CD4-positive, alpha-beta T cell (primary cell): ENCODE data around the gene IRAG1. TPM values are rescaled to one million over a fixed set of nuclear protein-coding genes. Genes with fewer than 3 reads are reported as not detected.

Experiments used
- ATAC-seq: fragments of 200-7000 bp; cut with Tn5 transposase; one replicate; pipeline ENCODE4 v1.10.0; 2022; ENCODE audit warnings: mild to moderate bottlenecking; ENCODE audit not compliant: poor library complexity
- CTCF ChIA-PET: fragments of 350-600 bp; sonication (Branson Sonifier 250); formaldehyde crosslinking; loops from one replicate; lab custom pipeline; 2021; ENCODE audit warnings: antibody characterized with exemption, inconsistent platforms; lab: Charles Lee
- POLR2A ChIA-PET: fragments of 350-600 bp; sonication (Branson Sonifier 250); formaldehyde crosslinking; loops from one replicate; lab custom pipeline; 2021; ENCODE audit warnings: antibody characterized with exemption, inconsistent platforms; lab: Charles Lee
- DNase-seq, 14 experiments: peaks; one replicate each; pipeline ENCODE4 v3.0.0-alpha.2; 2013 to 2020; ENCODE audit warnings: mixed read lengths in 2 of 14
- H3K27ac ChIP-seq, 2 donors: one replicate each; pipeline versions ENCODE4 v1.5.1 to v1.7.0; 2013; ENCODE audit warnings: low read length in 2 of 2, low read depth in 1 of 2, mild to moderate bottlenecking in 1 of 2
- H3K27me3 ChIP-seq, 2 experiments: 1 replicate in 1 of 2; 2 replicates in 1 of 2; pipeline versions ENCODE4 v1.6.1 to v1.7.0; 2013; ENCODE audit warnings: low read length in 2 of 2, control low read depth in 1 of 2, mild to moderate bottlenecking in 1 of 2, moderate library complexity in 1 of 2; ENCODE audit not compliant: insufficient read depth in 2 of 2, control insufficient read depth in 1 of 2
- H3K36me3 ChIP-seq: one replicate; pipeline ENCODE4 v1.6.1; 2013; ENCODE audit warnings: low read length, control low read depth; ENCODE audit not compliant: insufficient read depth
- H3K4me1 ChIP-seq: one replicate; pipeline ENCODE4 v1.6.1; 2013; ENCODE audit warnings: low read length, control low read depth; ENCODE audit not compliant: insufficient read depth
- H3K4me3 ChIP-seq: one replicate; pipeline ENCODE4 v1.5.1; 2013; ENCODE audit warnings: mild to moderate bottlenecking, low read length, moderate library complexity
- H3K9me3 ChIP-seq, 2 experiments: 1 replicate in 1 of 2; 2 replicates in 1 of 2; pipeline versions ENCODE4 v1.6.1 to v1.7.0; 2013; ENCODE audit warnings: low read length in 2 of 2, mild to moderate bottlenecking in 2 of 2, control low read depth in 1 of 2, moderate library complexity in 1 of 2; ENCODE audit not compliant: control insufficient read depth in 1 of 2, insufficient read depth in 1 of 2
- H3K27ac Mint-ChIP-seq: one replicate; pipeline ENCODE4 v1.8.0; 2020; ENCODE audit warnings: mixed read lengths
- H3K27me3 Mint-ChIP-seq: one replicate; pipeline ENCODE4 v1.8.0; 2021; ENCODE audit warnings: mixed read lengths
- H3K36me3 Mint-ChIP-seq: one replicate; pipeline ENCODE4 v1.8.0; 2021; ENCODE audit warnings: low read depth, mixed read lengths
- H3K4me1 Mint-ChIP-seq: one replicate; pipeline ENCODE4 v1.8.0; 2021; ENCODE audit warnings: low read depth, mixed read lengths
- H3K4me3 Mint-ChIP-seq: one replicate; pipeline ENCODE4 v1.8.0; 2020; ENCODE audit warnings: mild to moderate bottlenecking, mixed read lengths
- H3K9me3 Mint-ChIP-seq: one replicate; pipeline ENCODE4 v1.8.0; 2020; ENCODE audit warnings: mixed read lengths
- CTCF ChIP-seq: fragments of 200-600 bp; IDR thresholded peaks from one replicate; pipeline ENCODE4 v1.8.0; 2022; ENCODE audit warnings: antibody characterized with exemption, mild to moderate bottlenecking
- intact Hi-C, 2 experiments: fragments of 100-400 bp; cut with DNase I in 1 of 2; cut with micrococcal nuclease in 1 of 2; formaldehyde crosslinking; loops; one replicate each; pipeline versions ENCODE4 v1.15.1 to v1.9.0; 2023 to 2025; cut with DNase I, micrococcal nuclease
- total RNA-seq, 174 experiments: library from RNA in 2 of 174; stranded (reverse) in 2 of 174; gene quantifications; one replicate each; pipeline ENCODE4 v1.2.3 and lab custom pipeline; 2021 to 2026

IRAG1 gene
- total RNA-seq, 2 experiments from 2014 or later, result not detected

GRCh38 chr11:10715571-10715970 lies 22.0 kb upstream of the IRAG1 start:
- no peaks in the 10 kb centered on the region for H3K36me3 Mint-ChIP-seq
- ATAC-seq, result no peak
- H3K9me3 ChIP-seq, result no peaks in the 10 kb centered on the region
- ChIA-PET CTCF (no interaction called here), POLR2A (no interaction called here)
- no peak for DNase-seq
- no peaks in the 10 kb centered on the region for H3K4me1 Mint-ChIP-seq
- peaks cover 17% of the 10 kb centered on the region for H3K27me3 Mint-ChIP-seq
- TF ChIP-seq CTCF, result no peak
- intact Hi-C loops, result no loop called here
- H3K4me1 ChIP-seq, result no peaks in the 10 kb centered on the region
- no peaks in the 10 kb centered on the region for H3K36me3 ChIP-seq
- no peak overlapping the region for H3K27ac Mint-ChIP-seq
- no peak overlapping the region for H3K27ac ChIP-seq
- H3K4me3 Mint-ChIP-seq, result no peak overlapping the region
- no peaks in the 10 kb centered on the region for H3K9me3 Mint-ChIP-seq
- H3K27me3 ChIP-seq, result no peaks in the 10 kb centered on the region
- no peak overlapping the region for H3K4me3 ChIP-seq

GRCh38 chr11:10709299-10710086 lies 15.9 kb upstream of the IRAG1 start:
- no peak overlapping the region for H3K4me3 ChIP-seq
- no peaks in the 10 kb centered on the region for H3K36me3 ChIP-seq
- intact Hi-C loops, result no loop called here
- H3K9me3 ChIP-seq, result no peaks in the 10 kb centered on the region
- H3K27ac Mint-ChIP-seq, result no peak overlapping the region
- no peak overlapping the region for H3K27ac ChIP-seq
- H3K9me3 Mint-ChIP-seq, result no peaks in the 10 kb centered on the region
- TF ChIP-seq CTCF, result no peak
- H3K27me3 Mint-ChIP-seq, result no peaks in the 10 kb centered on the region
- no peak for ATAC-seq
- H3K4me1 Mint-ChIP-seq, result no peaks in the 10 kb centered on the region
- ChIA-PET CTCF (no interaction called here), POLR2A (no interaction called here)
- no peaks in the 10 kb centered on the region for H3K27me3 ChIP-seq
- no peaks in the 10 kb centered on the region for H3K4me1 ChIP-seq
- no peak for DNase-seq
- no peaks in the 10 kb centered on the region for H3K36me3 Mint-ChIP-seq
- H3K4me3 Mint-ChIP-seq, result no peak overlapping the region

- ATAC-seq, result no peak
- CTCF ChIA-PET, result no interaction called here
Observed at GRCh38 chr11:10708131-10708530, 14.6 kb upstream of the IRAG1 start.

More at GRCh38 chr11:10708131-10708530, 14.6 kb upstream of the IRAG1 start:
- H3K27me3 ChIP-seq, result no peaks in the 10 kb centered on the region
- Mint-ChIP-seq H3K9me3 (no peaks in the 10 kb centered on the region), H3K4me3 (no peak overlapping the region), H3K27me3 (no peaks in the 10 kb centered on the region), H3K27ac (no peak overlapping the region), H3K4me1 (no peaks in the 10 kb centered on the region), H3K36me3 (no peaks in the 10 kb centered on the region)
- TF ChIP-seq CTCF, result no peak
- H3K4me3 ChIP-seq, result no peak overlapping the region
- intact Hi-C loops, result no loop called here
- no peak overlapping the region for H3K27ac ChIP-seq
- H3K9me3 ChIP-seq, result no peaks in the 10 kb centered on the region
- POLR2A ChIA-PET, result no interaction called here
- no peaks in the 10 kb centered on the region for H3K36me3 ChIP-seq
- DNase-seq, result no peak
- no peaks in the 10 kb centered on the region for H3K4me1 ChIP-seq
